BE2C (cell line): ENCODE results near the gene RALY.

Source experiments
- DNase-seq: peaks from one replicate; pipeline ENCODE4 v3.0.0-alpha.2; 2020
- H3K27me3 ChIP-seq: fragments of 250-450 bp; sonication (Bioruptor Pico); 2 replicates; pipeline ENCODE4 v1.5.1; 2020; ENCODE audit warnings: mild to moderate bottlenecking
- H3K36me3 ChIP-seq: fragments of 250-450 bp; sonication (Bioruptor Pico); 2 replicates; pipeline ENCODE4 v1.5.1; 2020; ENCODE audit warnings: mild to moderate bottlenecking
- H3K4me1 ChIP-seq: fragments of 250-450 bp; sonication (Bioruptor Pico); 2 replicates; pipeline ENCODE4 v1.5.1; 2020
- H3K4me3 ChIP-seq: 2 replicates; pipeline ENCODE4 v1.5.1; 2011; ENCODE audit warnings: low read depth, low read length
- H3K9me3 ChIP-seq: fragments of 250-450 bp; sonication (Bioruptor Pico); 2 replicates; pipeline ENCODE4 v1.5.1; 2020
- CTCF ChIP-seq: IDR thresholded peaks from 2 replicates; pipeline ENCODE4 v1.5.1; 2012; ENCODE audit warnings: mild to moderate bottlenecking, low read depth, low read length

RALY gene

GRCh38 chr20:34089655-34090345 is 96.1 kb downstream of the RALY start:
- Histone ChIP-seq H3K9me3 (no peaks in the 10 kb centered on the region), H3K4me3 (no peak overlapping the region), H3K36me3 (peaks cover 81% of the 10 kb centered on the region), H3K4me1 (no peaks in the 10 kb centered on the region), H3K27me3 (no peaks in the 10 kb centered on the region)
- DNase-seq: no peak
- no peak for TF ChIP-seq CTCF

DNA sequence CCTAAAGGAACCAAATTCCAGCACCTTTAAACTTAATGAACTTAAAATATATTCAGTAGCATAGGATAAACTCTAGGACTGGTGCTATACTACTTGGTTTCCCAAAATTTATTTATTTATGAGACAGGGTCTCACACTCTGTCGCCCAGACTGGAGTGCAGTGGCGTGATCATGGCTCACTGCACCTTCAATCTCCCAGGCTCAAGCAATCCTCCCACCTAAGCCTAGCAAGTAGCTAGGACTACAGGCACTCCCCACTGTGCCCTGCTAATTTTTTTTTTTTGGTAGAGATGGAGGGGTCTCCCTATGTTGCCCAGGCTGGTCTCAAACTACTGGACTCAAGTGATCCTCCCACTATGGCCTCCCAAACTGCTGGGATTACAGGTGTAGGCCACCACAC is 96.9 kb downstream of the RALY start:
- H3K4me1 ChIP-seq: no peaks in the 10 kb centered on the region
- TF ChIP-seq CTCF: no peak
- no peaks in the 10 kb centered on the region for H3K27me3 ChIP-seq
- H3K4me3 ChIP-seq: no peak overlapping the region
- no peak for DNase-seq
- H3K36me3 ChIP-seq: peaks cover 88% of the 10 kb centered on the region
- H3K9me3 ChIP-seq: no peaks in the 10 kb centered on the region

DNA sequence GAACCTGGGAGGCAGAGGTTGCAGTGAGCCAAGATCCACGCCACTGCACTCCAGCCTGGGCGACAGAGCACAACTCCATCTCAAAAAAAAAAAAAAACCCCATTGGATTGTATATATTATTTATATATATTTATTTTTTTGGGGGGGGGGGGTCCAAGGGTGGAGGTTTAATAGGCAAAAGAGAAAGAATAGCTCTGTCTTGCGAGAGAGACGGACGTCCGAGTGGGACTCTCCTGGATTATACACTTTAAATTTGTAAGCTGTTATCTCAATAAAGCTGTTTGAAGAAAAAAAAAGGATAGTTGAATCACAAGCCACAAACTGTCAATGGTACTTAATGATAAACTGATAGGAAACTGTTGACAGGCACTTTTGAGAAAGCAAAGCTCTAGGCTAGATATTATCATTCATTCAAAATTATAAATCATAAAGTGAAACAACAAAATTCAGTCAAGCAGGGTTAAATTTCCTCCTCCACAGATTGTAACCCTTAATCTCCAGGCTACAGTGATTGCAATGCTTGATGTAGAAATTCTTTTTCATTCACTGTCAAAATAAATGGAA is 98.0 kb downstream of the RALY start:
- no peaks in the 10 kb centered on the region for H3K27me3 ChIP-seq
- H3K4me3 ChIP-seq: no peak overlapping the region
- DNase-seq: no peak
- H3K9me3 ChIP-seq: no peaks in the 10 kb centered on the region
- no peaks in the 10 kb centered on the region for H3K4me1 ChIP-seq
- TF ChIP-seq CTCF: no peak
- H3K36me3 ChIP-seq: peaks cover 92% of the 10 kb centered on the region

DNA sequence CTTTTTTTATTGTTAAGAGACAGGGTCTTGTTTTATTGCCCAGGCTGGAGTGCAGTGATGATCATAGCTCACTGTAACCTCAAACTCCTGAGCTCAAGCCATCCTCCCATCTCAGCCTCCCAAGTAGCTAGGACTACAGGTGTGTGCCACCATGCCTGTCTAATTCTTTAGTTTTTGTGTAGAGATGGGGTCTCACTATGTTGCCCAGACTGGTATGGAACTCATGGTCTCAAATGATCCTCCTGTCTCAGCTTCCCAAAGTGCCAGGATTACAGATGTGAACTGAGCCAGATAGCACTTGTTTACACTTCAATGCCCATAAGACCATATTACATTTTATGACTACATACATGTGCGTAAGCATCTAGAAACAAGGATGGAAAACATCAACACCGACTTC is 100.2 kb downstream of the RALY start:
- Histone ChIP-seq H3K36me3 (peaks cover 98% of the 10 kb centered on the region), H3K9me3 (no peaks in the 10 kb centered on the region), H3K27me3 (no peaks in the 10 kb centered on the region), H3K4me3 (no peak overlapping the region), H3K4me1 (no peaks in the 10 kb centered on the region)
- TF ChIP-seq CTCF: no peak
- no peak for DNase-seq

GRCh38 chr20:34095825-34096224 is 102.1 kb downstream of the RALY start:
- TF ChIP-seq CTCF: no peak
- no peaks in the 10 kb centered on the region for H3K9me3 ChIP-seq
- DNase-seq: no peak
- no peak overlapping the region for H3K4me3 ChIP-seq
- no peaks in the 10 kb centered on the region for H3K27me3 ChIP-seq
- H3K36me3 ChIP-seq: peaks cover 98% of the 10 kb centered on the region
- H3K4me1 ChIP-seq: no peaks in the 10 kb centered on the region

DNA sequence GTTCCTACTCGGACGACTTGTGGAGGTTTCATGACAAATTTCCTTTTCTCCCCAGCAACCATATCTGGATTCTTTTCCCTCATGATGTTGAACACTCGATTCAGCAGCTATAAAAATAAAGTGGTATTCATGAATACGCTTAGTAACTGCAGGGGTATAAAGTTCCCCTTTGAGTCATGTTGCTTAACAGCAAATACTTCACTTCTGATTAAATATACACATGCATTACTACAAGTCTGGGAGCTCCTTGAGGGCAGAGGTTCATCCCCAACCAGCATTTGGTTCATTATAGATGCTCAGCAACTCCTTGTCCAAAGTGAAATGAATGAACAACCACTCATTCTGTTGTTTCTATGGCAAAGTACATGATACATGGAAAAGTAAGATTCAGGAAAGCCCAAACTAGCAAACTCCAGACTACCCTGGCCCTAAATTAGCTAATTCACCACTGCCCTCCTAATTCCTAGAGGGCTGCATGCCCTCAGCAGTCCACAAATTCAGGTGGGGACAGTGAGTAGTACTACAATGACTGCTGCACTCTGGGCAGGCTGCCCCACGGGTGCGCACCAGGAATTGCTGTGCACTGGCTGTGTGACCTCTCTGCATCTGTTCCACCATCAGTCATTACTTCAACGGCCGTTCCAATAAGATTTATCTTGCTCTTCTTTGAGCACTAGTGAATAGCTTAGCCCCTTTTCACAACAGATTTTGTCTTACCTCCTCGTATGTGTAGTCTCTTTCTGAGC is 103.2 kb downstream of the RALY start:
- Histone ChIP-seq H3K9me3 (no peaks in the 10 kb centered on the region), H3K27me3 (no peaks in the 10 kb centered on the region), H3K4me1 (no peaks in the 10 kb centered on the region), H3K4me3 (no peak overlapping the region), H3K36me3 (peaks cover 99% of the 10 kb centered on the region)
- TF ChIP-seq CTCF: no peak
- DNase-seq: no peak
